ENCODE results near the gene TMEM203.
A peak's percentile ranks its signal among the peaks of the same experiment; 100 is the strongest.
"Not testable (repeated sequence)": the region's sequence is repeated elsewhere in the genome, so short reads cannot be mapped to it uniquely, and the experiment has no call there.

TMEM203 gene

GRCh38 chr9:137241490-137242268 lies 36.2 kb upstream of the TMEM203 start:
- DNase-seq = no peak

- peak; percentile 99 for DNase-seq
Measured at GRCh38 chr9:137240841-137241489, 35.5 kb upstream of the TMEM203 start, which contains the start of gene TUBB4B. Gene TUBB4B (plus strand): TSS chr9:137241287. CDS start chr9:137241361, 74 bp downstream.

- peak; percentile 50 for DNase-seq
Measured at GRCh38 chr9:137240318-137240840, 34.9 kb upstream of the TMEM203 start.

GRCh38 chr9:137239541-137240200 lies 34.2 kb upstream of the TMEM203 start:
- DNase-seq = not testable (repeated sequence)

GRCh38 chr9:137237759-137238726 lies 32.6 kb upstream of the TMEM203 start:
- DNase-seq = peak; percentile 73

- no peak for DNase-seq
Measured at GRCh38 chr9:137236936-137237421, 31.5 kb upstream of the TMEM203 start.

GRCh38 chr9:137236238-137236935 lies 30.9 kb upstream of the TMEM203 start:
- DNase-seq = peak; percentile 77

GRCh38 chr9:137235424-137236237 lies 30.2 kb upstream of the TMEM203 start:
- DNase-seq = no peak

GRCh38 chr9:137234758-137235423 lies 29.4 kb upstream of the TMEM203 start:
- no peak for DNase-seq

GRCh38 chr9:137234055-137234697 lies 28.7 kb upstream of the TMEM203 start:
- DNase-seq = no peak

GRCh38 chr9:137233143-137233980 lies 27.9 kb upstream of the TMEM203 start:
- no peak for DNase-seq

GRCh38 chr9:137232510-137232909 lies 27.1 kb upstream of the TMEM203 start:
- no peak for DNase-seq

- DNase-seq = no peak
Measured at GRCh38 chr9:137232101-137232500, 26.7 kb upstream of the TMEM203 start.

- DNase-seq = no peak
Measured at GRCh38 chr9:137231372-137232039, 26.1 kb upstream of the TMEM203 start.

- DNase-seq = no peak
Measured at GRCh38 chr9:137230705-137231371, 25.4 kb upstream of the TMEM203 start, which contains the start of gene SLC34A3. Gene SLC34A3 (plus strand): TSS chr9:137230901. CDS start chr9:137231703, 802 bp downstream.

- DNase-seq = no peak
Measured at GRCh38 chr9:137229903-137230704, 24.7 kb upstream of the TMEM203 start.

Data from NCI-H510A (cell line).